GM21381 (cell line): ENCODE measurements around the gene STAU1.
"Not testable (repeated sequence)": the region's sequence is repeated elsewhere in the genome, so short reads cannot be mapped to it uniquely, and the experiment has no call there.

Experiments
- ATAC-seq: cut with Tn5 transposase; IDR thresholded peaks from one replicate; pipeline ENCODE4 v1.9.1; 2021; ENCODE audit warnings: mild to moderate bottlenecking, moderate library complexity; ENCODE audit not compliant: unreplicated experiment

The STAU1 gene

GRCh38 chr20:49091104-49091503 is 97.0 kb downstream of the STAU1 start:
- no peak for ATAC-seq

DNA sequence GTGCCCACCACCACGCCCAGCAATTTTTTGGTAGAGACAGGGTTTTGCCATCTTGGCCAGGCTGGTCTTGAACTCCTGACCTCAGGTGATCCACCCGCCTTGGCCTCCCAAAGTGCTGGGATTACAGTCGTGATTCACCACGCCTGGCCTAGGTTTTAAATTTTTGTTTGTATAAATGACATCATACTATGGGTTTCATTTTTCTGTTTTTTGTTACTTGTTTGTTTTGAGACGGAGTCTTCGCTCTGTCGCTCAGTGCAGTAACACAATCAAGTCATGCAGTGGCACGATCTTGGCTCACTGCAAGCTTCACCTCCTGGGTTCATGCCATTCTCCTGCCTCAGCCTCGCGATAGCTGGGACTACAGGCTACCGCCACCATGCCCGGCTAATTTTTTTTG is 105.8 kb downstream of the STAU1 start:
- ATAC-seq = not testable (repeated sequence)

GRCh38 chr20:49078310-49078709 is 109.8 kb downstream of the STAU1 start:
- ATAC-seq = no peak

GRCh38 chr20:49074521-49074920 is 113.6 kb downstream of the STAU1 start:
- no peak for ATAC-seq
